ENCODE results near the gene UBXN6.

DNA sequence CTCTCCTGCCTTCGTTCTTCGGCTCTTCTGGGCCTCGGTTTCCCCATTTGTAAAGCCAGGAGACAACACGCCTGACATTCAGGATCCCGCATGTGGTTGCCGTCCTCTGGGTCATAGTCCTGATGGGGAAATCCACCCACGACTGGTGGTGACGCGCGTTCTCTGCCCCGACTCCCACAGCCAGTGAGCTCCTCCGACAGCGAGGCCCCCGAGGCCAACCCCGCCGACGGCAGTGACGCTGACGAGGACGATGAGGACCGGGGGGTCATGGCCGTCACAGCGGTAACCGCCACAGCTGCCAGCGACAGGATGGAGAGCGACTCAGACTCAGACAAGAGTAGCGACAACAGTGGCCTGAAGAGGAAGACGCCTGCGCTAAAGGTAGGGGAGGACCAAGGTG lies 30.9 kb upstream of the UBXN6 start:
- TF ChIP-seq, protein P1, sequence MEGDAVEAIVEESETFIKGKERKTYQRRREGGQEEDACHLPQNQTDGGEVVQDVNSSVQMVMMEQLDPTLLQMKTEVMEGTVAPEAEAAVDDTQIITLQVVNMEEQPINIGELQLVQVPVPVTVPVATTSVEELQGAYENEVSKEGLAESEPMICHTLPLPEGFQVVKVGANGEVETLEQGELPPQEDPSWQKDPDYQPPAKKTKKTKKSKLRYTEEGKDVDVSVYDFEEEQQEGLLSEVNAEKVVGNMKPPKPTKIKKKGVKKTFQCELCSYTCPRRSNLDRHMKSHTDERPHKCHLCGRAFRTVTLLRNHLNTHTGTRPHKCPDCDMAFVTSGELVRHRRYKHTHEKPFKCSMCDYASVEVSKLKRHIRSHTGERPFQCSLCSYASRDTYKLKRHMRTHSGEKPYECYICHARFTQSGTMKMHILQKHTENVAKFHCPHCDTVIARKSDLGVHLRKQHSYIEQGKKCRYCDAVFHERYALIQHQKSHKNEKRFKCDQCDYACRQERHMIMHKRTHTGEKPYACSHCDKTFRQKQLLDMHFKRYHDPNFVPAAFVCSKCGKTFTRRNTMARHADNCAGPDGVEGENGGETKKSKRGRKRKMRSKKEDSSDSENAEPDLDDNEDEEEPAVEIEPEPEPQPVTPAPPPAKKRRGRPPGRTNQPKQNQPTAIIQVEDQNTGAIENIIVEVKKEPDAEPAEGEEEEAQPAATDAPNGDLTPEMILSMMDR (IDR thresholded peaks at IDR 0.05; ENCODE audit: borderline replicate concordance, extremely low read depth, low read length, poor library complexity, severe bottlenecking): no peak
- no peak for TF ChIP-seq EZH2 (IDR thresholded peaks at IDR 0.05; ENCODE audit: borderline replicate concordance, low read depth, low read length, severe bottlenecking)

Data from DND-41 (cell line).